ENCODE results near the gene VILL.

VILL gene

GRCh38 chr3:38054499-38055001 lies 64.0 kb downstream of the VILL start:
- TF ChIP-seq EGR1 (IDR thresholded peaks at IDR 0.05), result no peak
- TF ChIP-seq FOXM1 (IDR thresholded peaks at IDR 0.05; ENCODE audit: borderline replicate concordance, low read depth), result no peak
- no peak for TF ChIP-seq TCF12 (IDR thresholded peaks at IDR 0.05; ENCODE audit: low read depth)
- no peak for TF ChIP-seq CEBPB (IDR thresholded peaks at IDR 0.05)
- no peak for TF ChIP-seq RAD21 (IDR thresholded peaks at IDR 0.05; ENCODE audit: low read depth)
- TF ChIP-seq EP300 (IDR thresholded peaks at IDR 0.05; ENCODE audit: borderline replicate concordance), result no peak
- TF ChIP-seq TEAD4 (IDR thresholded peaks at IDR 0.05), result no peak
- no peak for TF ChIP-seq MAX (IDR thresholded peaks at IDR 0.05)
- TF ChIP-seq USF1 (IDR thresholded peaks at IDR 0.05), result no peak
- no peak for TF ChIP-seq NFIC (IDR thresholded peaks at IDR 0.05)
- no peak for TF ChIP-seq REST (IDR thresholded peaks at IDR 0.05; ENCODE audit: low read depth)
- TF ChIP-seq CREB1 (IDR thresholded peaks at IDR 0.05; ENCODE audit: low read depth), result no peak
- TF ChIP-seq ZBTB7A (IDR thresholded peaks at IDR 0.05; ENCODE audit: low read depth), result no peak
- TF ChIP-seq YY1 (IDR thresholded peaks at IDR 0.05; ENCODE audit: low read depth), result no peak
- no peak for TF ChIP-seq TAF1 (IDR thresholded peaks at IDR 0.05; ENCODE audit: low read depth)
